ENCODE measurements around the gene ANKS1B.

ANKS1B gene

GRCh38 chr12:99152337-99152736 lies 832.4 kb downstream of the ANKS1B start:
- no peak for DNase-seq

GRCh38 chr12:99151744-99152143 lies 833.0 kb downstream of the ANKS1B start:
- DNase-seq: no peak

- DNase-seq: no peak
Observed at GRCh38 chr12:99147130-99147529, 837.6 kb downstream of the ANKS1B start.

GRCh38 chr12:99146730-99147129 lies 838.0 kb downstream of the ANKS1B start:
- no peak for DNase-seq

GRCh38 chr12:99146185-99146584 lies 838.6 kb downstream of the ANKS1B start:
- no peak for DNase-seq

GRCh38 chr12:99142651-99143050 lies 842.1 kb downstream of the ANKS1B start:
- no peak for DNase-seq

- DNase-seq: no peak
Observed at GRCh38 chr12:99140017-99140720, 844.6 kb downstream of the ANKS1B start.

- no peak for DNase-seq
Observed at GRCh38 chr12:99138393-99138792, 846.3 kb downstream of the ANKS1B start.

- DNase-seq: peak; percentile 58
Observed at GRCh38 chr12:99137124-99137855, 847.4 kb downstream of the ANKS1B start.

GRCh38 chr12:99136516-99136915 lies 848.2 kb downstream of the ANKS1B start:
- DNase-seq: no peak

- DNase-seq: no peak
Observed at GRCh38 chr12:99135376-99135775, 849.4 kb downstream of the ANKS1B start.

GRCh38 chr12:99133401-99133800 lies 851.3 kb downstream of the ANKS1B start:
- no peak for DNase-seq

- DNase-seq: peak; percentile 77
Observed at GRCh38 chr12:99131751-99132199, 853.0 kb downstream of the ANKS1B start.

- no peak for DNase-seq
Observed at GRCh38 chr12:99130808-99131553, 853.8 kb downstream of the ANKS1B start.

- no peak for DNase-seq
Observed at GRCh38 chr12:99128246-99128802, 856.4 kb downstream of the ANKS1B start.

GRCh38 chr12:99122959-99123358 lies 861.8 kb downstream of the ANKS1B start:
- no peak for DNase-seq

GRCh38 chr12:99122496-99122895 lies 862.2 kb downstream of the ANKS1B start:
- DNase-seq: no peak

- no peak for DNase-seq
Observed at GRCh38 chr12:99121546-99121945, 863.2 kb downstream of the ANKS1B start.

GRCh38 chr12:99119943-99120342 lies 864.8 kb downstream of the ANKS1B start:
- DNase-seq: no peak

GRCh38 chr12:99119449-99119848 lies 865.3 kb downstream of the ANKS1B start:
- DNase-seq: no peak

GRCh38 chr12:99111600-99111999 lies 873.1 kb downstream of the ANKS1B start:
- no peak for DNase-seq

- no peak for DNase-seq
Observed at GRCh38 chr12:99110868-99111267, 873.9 kb downstream of the ANKS1B start.

GRCh38 chr12:99110212-99110611 lies 874.5 kb downstream of the ANKS1B start:
- DNase-seq: no peak

All from islet precursor cell (in vitro differentiated cells).